Measurements from ENCODE around the gene HNRNPM.
A peak's percentile ranks its signal among the peaks of the same experiment; 100 is the strongest.
"Not testable (repeated sequence)": the region's sequence is repeated elsewhere in the genome, so short reads cannot be mapped to it uniquely, and the experiment has no call there.

Gene HNRNPM

DNA sequence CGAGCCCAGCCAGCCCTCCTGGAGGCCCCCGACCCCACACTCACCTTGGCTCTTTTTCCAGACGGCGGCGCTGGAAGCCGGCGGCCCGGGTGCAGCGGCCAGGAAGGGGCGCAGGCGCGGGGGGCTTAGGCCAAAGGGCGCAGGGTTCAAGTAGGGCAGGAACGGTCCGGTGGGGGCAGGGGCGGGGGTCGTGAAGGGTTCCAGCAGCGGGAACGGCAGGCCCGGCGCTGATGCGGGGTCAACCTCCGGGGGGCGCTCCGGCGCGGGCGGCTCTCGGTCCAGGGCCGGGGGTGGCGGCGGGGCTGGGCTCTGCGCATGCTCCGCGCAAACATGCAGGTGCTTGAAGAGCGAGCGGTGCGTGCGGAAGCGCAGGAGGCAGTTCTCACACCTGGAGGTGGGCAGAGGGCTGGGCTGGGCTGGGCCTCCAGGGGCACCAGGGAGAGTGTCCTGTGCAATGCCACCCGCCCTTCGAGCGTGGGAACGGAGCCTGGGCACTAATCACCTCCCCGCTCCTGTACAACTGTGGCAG is 66.9 kb downstream of the HNRNPM start:
- no peak for DNase-seq (ENCODE audit: low spot score)

DNA sequence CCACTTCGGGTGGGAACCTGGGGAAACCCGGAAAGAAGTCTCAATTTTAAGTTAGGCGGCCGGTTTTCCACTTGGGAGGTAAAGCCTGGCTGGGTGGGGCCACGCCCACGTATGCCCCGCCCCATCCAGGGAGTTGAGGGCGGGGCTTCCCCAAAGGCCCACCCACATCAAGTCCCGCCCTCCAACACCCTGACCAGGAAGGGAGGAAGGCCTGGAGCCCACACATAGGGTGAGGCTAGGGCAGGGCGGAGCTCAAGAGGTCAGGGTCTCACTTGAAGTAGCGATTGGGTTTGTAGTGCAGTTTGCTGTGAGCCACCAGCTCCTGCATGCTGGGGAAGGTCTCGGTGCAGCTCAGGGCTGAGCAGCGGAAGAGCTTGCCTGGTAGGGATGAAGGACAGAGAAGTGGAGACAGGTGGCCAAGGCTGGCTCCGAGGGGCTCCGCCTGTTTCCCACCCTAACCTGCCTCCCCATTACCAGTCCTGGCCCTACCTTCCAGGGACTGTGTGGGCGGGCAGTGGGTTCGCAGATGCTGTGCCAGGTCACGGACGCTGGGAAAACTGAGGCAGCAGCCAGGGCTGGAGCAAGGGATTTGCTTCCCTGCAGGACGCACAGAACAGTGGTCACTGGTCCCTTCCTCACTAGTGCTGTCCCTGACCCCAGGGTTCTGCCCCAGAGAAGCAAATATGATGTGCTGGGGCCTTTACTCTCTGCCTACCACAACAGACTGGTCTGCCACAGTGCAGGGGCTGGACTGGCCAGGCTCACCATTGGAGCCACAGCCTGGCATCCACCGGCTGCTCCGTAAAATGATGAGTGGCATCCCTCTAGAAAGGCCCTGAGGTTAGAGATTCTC is 67.6 kb downstream of the HNRNPM start:
- peak; percentile 49 for DNase-seq (ENCODE audit: low spot score)

DNA sequence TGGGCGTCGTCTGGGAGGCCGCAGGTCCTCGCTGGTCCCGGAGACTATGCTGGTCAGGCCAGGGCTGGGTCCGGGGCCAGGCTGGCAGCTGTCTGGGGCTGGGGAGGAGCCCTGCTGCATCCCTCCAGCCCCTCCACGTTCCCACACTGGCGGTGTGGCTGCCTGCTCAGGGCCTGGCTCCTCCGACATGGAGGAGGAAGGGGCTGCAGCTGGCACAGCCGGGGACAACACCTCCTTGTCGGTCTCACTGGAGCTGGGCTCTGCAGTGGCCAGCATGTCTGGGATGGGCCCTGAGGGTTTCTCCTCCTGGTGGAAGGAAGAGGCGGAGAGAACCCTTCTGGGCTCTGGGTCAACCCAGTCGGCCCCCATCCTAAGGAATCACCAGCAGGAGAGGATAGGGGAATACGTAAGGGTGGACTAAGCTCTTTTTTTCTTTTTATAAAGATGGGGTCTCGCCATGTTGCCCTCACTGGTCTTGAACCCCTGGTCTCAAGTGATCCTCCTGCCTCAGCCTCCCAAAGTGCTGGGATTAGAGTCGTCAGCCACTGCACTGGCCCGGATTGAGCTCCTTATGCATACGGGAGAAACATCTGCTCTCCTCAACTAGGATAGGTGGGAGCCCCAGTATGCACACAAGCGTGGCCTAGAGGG is 68.4 kb downstream of the HNRNPM start:
- DNase-seq (ENCODE audit: low spot score): no peak

DNA sequence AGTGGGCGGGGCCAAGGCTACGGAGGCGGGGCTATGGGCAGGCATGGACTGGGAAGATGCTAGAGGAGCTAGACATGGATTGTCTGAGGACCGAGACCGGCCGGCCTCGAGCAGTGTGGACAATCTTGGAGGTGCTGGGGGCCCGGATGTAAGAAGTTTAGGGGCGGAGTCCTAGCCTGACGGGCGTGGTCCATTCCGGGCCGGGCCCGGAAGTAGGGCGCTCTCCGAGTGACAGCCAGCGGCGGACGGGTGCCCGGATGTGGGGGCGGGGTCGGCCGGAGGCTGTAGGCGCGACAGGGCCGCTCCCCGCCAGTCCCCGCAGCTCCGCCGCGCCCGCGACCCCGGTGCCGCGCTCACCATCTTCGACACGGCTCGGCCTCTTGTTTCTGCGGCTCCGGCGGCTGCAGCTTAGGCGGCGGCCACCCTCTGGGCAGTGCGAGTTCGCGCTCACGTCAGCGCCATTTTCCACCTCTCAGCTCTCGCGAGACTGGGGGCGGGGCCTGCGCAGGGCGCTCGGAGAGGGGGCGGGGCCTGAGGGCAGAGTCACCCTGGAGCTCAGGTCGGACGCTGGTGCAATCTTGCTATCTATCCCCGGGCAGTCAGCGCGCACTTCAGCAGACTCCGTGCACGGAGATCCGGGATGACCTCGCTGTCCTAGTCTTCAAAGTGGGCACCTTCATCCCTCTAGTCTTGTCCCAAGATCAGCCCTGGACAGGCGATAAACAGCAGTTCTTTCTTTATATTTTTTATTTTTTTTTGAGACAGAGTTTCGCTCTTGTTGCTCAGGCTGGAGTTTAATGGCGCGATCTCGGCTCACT is 69.1 kb downstream of the HNRNPM start, which contains the start of gene ZNF414:
Gene ZNF414, minus strand, starts transcription at position 481 of the 818 bp plus-strand sequence. Its CDS starts 121 bp downstream, at position 360.
- DNase-seq (ENCODE audit: low spot score): peak; percentile 98

DNA sequence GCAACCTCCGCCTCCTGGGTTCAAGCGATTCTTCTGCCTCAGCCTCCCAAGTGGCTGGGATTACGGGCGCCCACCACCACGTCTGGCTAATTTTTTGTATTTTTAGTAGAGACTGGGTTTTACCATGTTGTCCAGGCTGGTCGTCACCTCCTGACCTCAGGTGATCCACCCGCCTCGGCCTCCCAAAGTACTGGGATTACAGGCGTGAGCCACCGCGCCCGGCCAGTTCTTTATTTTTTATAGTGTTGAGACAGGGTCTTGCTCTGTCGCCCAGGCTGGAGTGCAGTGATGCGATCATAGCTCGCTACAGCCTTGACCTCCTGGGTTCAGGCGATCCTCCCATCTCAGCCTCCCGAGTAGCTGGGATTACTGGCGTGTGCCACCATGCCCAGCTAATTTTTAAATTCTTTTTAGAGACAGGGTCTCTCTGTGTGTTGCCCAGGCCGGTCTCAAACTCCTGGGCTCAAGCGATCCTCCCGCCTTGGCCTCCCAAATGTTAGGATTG is 69.8 kb downstream of the HNRNPM start:
- DNase-seq (ENCODE audit: low spot score): not testable (repeated sequence)

DNA sequence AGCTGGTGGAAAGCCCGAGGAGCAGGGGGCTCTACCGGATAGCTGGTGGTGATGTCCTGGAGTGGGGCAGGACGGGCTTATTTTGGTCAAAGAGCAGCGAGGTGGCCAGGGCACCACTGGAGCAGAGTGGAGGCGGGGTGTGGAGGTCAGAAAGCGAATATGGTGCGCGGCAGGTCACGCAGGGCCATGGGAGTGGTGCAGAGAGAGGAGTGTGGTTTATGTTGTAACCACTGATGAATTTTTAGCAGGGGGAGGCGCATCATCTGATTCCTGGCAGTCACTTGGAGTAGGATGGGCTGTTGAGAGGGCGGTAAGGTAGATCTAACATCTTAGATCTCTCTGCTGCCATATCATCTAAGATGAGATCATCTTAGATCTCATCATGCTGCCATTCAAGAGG is 70.5 kb downstream of the HNRNPM start:
- no peak for DNase-seq (ENCODE audit: low spot score)

DNA sequence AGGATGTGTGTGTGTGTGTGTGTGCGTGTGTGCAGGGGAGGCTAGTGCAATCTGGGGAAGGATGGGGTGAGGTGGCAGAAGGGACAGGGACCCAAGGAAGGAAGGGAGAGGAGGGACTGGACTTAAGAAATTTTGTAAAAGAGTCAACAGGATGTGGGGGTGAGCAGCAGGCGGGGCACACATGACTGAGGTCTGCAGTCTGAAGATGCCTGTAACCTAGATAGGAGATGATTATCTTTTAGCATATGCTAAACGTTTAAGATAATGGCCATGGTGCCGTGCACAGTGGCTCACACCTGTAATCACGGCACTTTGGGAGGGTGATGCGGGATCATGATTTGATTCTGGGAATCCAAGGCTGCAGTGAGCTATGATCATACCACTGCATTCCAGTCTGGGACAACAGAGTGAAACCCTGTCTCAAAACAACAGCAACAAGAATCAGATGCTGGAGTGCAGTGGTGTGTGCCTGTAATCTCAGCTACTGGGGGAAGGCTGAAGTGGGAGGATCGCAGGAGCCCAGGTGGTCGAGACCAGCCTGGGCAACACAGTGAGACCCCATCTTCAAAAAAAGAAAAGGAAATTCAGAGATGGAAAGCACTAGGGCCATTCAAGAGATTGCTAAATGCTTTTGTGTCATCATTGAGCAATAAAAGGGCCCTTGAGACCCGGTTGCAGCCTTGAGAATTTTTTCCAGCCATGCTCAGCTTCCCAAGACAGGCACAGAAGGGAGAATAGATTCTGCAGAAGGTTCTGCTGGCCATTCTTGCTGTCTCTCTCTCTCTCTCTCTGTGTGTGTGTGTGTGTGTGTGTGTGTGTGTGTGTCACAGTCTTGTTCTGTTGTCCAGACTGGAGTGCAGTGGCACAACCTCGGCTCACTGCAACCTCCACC is 73.0 kb downstream of the HNRNPM start:
- peak; percentile 45 for DNase-seq (ENCODE audit: low spot score)

DNA sequence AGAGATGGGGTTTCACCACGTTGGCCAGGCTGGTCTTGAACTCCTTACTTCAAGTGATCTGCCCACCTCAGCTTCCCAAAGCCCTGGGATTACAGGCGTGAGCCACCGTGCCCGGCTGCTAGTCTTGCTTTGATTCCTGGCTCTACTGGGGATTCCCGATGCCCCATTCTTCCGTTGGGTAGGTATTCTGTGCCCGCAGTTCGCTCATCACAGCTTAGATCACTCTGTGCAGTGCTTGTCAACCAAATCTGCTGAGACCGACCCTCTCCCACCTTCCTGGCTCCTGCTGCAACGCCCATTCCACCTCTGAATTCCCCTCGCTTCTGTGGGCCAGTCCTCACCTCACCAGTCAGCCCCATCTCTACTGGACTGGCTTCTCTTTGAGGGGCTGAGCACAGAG is 73.8 kb downstream of the HNRNPM start:
- DNase-seq (ENCODE audit: low spot score): no peak

DNA sequence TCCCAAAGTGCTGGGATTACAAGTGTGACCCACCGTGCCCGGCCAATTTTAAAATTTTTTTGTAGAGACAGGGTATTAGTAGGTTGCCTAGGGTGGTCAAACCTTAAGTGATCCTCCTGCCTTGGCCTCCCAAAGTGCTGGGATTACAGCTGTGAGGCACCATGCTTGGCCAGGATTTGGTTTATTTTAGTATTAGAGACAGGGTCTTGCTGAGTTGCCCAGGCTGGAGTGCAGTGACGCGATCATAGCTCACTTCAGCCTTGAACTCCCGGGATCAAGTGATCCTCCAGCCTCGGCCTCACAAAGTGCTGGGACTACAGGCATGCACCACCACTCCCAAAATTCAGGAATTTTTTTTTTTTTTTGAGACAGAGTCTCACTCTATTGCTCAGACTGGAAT is 74.6 kb downstream of the HNRNPM start:
- DNase-seq (ENCODE audit: low spot score): no peak

DNA sequence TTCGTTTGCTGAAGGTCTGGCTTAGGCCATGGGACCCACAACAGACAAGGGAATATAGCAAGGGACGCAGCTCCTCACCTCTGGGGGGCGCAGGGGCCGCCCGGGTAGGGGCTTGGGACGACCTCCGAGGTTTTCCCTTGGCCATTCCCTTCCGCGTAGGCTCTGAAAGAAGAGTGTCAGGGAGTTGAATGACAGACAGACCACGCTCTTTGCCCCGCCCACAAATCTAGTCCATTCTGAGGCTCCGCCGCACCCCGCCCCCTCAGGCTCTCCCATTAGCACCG is 80.6 kb downstream of the HNRNPM start:
- no peak for DNase-seq (ENCODE audit: low spot score)

DNA sequence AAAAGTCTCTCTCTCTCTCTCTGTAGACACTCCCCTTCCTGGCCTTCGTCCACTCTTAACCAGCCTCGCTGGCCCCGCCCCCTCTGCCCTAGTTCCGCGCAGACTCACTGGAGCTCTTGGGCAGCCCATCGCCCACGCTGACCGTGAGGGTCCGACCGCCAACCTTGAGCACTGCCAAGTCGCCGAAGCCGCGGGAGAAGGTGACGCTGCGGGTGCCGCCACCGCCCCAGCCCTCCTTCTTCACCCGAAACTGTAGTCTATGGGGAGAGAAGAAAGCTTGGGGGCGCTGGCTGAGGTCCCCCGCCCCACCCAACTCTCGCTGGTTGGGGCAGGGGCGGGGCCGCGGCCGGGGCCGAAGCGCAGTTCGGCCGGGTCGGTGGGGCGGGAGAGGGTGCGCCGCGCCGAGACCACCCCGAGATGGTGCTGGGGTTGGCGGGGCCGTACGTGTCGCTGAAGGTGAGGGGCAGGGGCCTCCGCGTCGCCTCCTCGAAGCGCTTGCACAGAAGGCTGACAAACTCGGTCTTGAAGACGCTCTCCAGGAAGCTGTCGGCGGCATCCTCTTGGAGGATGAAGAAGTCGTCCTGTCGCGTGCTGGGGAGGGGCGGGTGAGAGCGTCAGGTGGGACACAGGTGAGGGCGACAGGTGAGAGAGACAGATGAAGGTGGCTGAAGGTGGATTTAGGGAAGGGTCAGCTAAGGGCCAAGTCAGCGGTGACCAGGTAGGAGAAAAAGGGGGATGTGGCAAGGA is 81.7 kb downstream of the HNRNPM start:
- DNase-seq (ENCODE audit: low spot score): peak; percentile 94

DNA sequence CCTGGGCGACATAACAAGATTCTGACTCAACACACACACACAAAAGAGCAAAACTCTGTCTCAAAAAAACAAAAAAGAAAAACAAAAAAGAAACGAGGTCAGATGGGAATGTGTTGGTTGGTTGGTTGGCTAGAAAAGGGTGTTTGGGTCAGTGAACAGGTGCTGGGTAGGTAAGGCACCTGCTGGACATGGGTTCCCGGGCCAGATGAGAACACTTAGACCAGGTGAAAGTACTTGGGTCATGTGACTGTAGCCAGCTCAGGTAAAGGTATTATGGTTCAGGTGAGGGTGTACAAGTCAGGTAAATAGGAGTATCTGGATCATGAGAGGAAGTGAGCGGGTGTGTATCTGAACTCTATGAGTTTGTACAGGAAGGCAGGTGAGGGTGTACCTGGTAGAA is 83.7 kb downstream of the HNRNPM start:
- no peak for DNase-seq (ENCODE audit: low spot score)

DNA sequence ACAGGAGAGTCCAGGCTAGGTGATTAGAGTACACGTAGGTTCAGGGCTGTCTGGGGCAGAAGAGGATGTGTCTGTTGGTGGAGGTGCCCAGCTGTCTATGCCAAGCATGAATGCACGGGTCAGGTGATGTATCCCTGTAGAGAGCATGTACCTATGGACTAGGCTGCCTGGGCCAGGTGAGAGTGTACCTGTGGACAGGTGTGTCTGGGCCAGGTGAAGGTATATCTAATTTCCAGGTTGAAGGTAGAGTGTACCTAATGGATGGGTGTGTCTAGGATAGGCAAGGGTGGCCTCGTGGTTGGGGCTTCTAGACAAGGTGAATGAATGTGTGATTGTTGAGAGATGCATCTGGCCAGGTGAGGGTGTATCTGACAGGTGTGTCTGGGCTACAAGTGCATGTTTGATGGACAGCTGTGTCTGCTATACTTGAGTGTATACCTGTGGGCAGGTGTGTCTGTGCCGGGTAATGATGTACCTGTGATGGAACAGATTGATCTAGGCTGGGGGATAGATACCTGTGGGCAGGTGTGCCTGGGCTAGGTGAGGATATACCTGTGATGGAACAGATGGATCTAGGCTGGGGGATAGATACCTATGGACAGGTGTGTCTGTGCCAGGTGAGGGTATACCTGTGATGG is 84.7 kb downstream of the HNRNPM start:
- no peak for DNase-seq (ENCODE audit: low spot score)

DNA sequence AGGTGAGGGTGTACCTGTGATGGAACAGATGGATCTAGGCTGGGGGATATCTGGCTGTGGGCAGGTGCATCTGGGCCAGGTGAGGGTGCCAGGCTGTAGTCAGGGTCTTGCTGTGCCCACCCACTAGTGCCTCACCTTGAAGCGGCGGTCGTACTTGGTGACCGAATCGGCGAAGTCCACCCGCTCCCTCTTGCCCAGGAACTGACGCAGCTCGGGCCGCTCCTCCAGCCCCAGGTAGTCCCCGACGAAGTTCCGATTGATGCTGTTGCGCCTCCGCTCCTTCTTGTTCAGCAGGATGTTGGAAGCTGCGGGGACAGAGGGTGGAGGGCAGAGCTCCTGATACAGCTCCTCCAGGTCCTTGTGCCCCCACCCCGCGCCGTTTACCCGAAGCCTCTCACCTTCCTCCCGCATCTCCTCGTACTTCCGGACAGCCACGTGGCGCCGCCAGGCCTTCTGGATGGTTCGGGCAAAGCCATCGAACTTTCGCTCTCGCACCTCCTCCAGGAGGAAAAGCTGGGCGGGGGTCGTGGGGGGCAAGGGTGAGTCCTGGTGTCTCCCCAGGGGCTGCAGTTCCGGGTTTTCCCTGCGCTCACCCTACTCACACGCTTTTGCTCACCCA is 85.4 kb downstream of the HNRNPM start:
- DNase-seq (ENCODE audit: low spot score): no peak

DNA sequence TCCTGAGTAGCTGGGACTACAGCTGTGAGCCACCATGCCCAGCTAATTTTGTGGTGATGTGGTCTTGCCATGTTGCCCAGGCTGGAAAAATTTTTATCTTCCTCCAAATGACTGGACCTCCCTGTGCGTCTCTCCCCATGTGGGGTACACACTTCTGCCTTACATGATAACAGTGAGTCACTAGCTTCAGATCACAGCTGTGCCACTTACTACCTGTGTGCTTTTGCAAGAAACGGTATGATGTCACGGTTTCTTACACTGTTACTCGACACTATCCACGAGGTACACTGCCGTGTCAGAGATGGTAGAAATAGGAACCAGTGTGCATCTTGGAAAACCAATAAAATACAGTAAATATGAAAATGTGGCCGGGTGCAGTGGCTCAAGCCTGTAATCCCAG is 86.7 kb downstream of the HNRNPM start:
- no peak for DNase-seq (ENCODE audit: low spot score)

DNA sequence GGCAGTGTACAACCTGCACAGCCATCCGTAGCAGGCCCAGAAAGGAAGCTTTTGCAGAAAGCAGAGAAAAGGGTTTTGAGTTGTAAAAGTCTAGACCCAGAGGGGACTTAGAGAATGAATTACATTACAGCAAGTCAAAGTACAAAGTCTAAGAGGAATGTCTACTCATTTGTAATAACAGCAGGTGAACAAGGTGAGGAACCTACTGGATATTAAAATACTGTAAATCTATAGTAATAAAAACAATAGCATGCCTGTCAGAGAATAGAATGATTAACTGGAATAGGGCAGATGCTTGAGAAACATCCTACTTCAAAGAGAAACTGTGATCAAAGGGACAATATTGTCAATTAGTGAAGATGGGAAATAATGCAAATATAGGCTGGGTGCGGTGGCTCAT is 87.5 kb downstream of the HNRNPM start:
- no peak for DNase-seq (ENCODE audit: low spot score)

DNA sequence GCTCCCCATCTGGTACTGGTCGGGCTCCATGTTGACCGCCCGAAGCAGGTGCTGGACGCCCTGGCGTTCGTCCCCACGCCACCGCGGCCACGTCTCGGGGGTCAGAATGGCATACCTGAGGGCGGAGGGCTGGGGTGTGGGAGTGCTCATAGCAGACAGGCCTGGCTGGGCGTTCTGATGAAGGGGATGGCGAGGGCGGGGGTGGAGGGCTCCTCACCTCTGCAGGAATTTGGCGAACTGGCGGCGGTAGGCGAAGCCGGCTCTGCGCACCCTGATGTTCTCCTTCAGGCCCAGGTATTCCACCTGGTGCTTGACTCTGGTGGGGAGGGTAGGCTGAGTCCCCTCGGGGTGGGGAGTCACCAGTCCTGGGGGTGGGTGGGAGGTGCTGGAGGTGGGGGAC is 91.5 kb downstream of the HNRNPM start:
- no peak for DNase-seq (ENCODE audit: low spot score)

DNA sequence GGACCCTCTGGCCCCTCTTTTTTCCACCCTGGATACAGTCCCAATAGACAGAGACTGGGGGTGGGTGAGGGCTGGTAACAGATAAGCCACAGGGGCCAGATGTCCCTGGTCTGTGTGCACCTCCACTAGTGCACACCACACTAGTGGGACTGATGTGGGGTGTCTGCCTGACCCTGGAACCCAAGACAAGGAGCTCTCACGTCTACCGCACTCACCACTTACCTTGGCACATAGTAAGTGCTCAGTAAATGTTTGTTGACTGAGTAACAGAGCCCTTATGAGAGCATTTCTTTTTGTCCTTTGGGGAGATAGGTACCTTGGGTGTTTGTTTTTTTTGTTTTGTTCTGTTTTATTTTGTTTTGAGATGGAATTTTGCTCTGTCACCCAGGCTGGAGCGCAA is 92.3 kb downstream of the HNRNPM start:
- no peak for DNase-seq (ENCODE audit: low spot score)
